Activated T-cell treated with anti-CD3 and anti-CD28 coated beads, Interleukin-2, amount 50 U/mL, for 48 hours (primary cell): ENCODE results near the gene RAB8B.
A peak's percentile ranks its signal among the peaks of the same experiment; 100 is the strongest.

ENCODE experiments used
- DNase-seq, 2 experiments: peaks; one replicate each; pipeline ENCODE4 v3.0.0-alpha.2; 2020

The RAB8B gene

GRCh38 chr15:63238796-63239195, 49.4 kb downstream of the RAB8B start:
- DNase-seq = peak in 1 of 2 experiments; percentile 47

GRCh38 chr15:63240109-63240508, 50.7 kb downstream of the RAB8B start:
- DNase-seq = no peak

- DNase-seq = no peak
These were observed 51.9 kb downstream of the RAB8B start for GRCh38 chr15:63241316-63241715.

GRCh38 chr15:63243101-63243500, 53.7 kb downstream of the RAB8B start:
- DNase-seq = no peak

GRCh38 chr15:63243776-63244175, 54.4 kb downstream of the RAB8B start:
- no peak for DNase-seq

- no peak for DNase-seq
These were observed 55.0 kb downstream of the RAB8B start for GRCh38 chr15:63244399-63244798.

- no peak for DNase-seq
These were observed 55.7 kb downstream of the RAB8B start for GRCh38 chr15:63244976-63245645.

GRCh38 chr15:63246691-63247469, 57.5 kb downstream of the RAB8B start:
- no peak for DNase-seq

- no peak for DNase-seq
These were observed 61.0 kb downstream of the RAB8B start for GRCh38 chr15:63250312-63250965.

- no peak for DNase-seq
These were observed 62.3 kb downstream of the RAB8B start for GRCh38 chr15:63251701-63252100.

- DNase-seq = no peak
These were observed 62.9 kb downstream of the RAB8B start for GRCh38 chr15:63252292-63252691.

- no peak for DNase-seq
These were observed 65.6 kb downstream of the RAB8B start for GRCh38 chr15:63254991-63255390.

- DNase-seq = no peak
These were observed 66.1 kb downstream of the RAB8B start for GRCh38 chr15:63255489-63255990.

- no peak for DNase-seq
These were observed 67.2 kb downstream of the RAB8B start for GRCh38 chr15:63256433-63257274.

GRCh38 chr15:63258658-63259057, 69.3 kb downstream of the RAB8B start:
- DNase-seq = no peak

- DNase-seq = no peak
These were observed 71.4 kb downstream of the RAB8B start for GRCh38 chr15:63260791-63261190.

GRCh38 chr15:63261311-63261710, 71.9 kb downstream of the RAB8B start:
- DNase-seq = no peak

GRCh38 chr15:63263519-63263918, 74.1 kb downstream of the RAB8B start:
- no peak for DNase-seq

- no peak for DNase-seq
These were observed 75.4 kb downstream of the RAB8B start for GRCh38 chr15:63264688-63265293.

GRCh38 chr15:63274427-63274826, 85.0 kb downstream of the RAB8B start:
- no peak for DNase-seq

- DNase-seq = no peak
These were observed 87.1 kb downstream of the RAB8B start for GRCh38 chr15:63276342-63277037.
